Stimulated activated CD4-positive, alpha-beta T cell treated with anti-CD3 and anti-CD28 coated beads, Interleukin-4, amount 100 ng/mL, for 4 hours (primary cell): ENCODE results near the gene CNN2.

Experiments used
- DNase-seq, 2 experiments: peaks; one replicate each; pipeline ENCODE4 v3.0.0-alpha.2; 2020

The CNN2 gene

GRCh38 chr19:1032264-1032867, 6.0 kb downstream of the CNN2 start:
- DNase-seq = no peak

- DNase-seq = no peak
Observed at GRCh38 chr19:1035998-1036621, 9.7 kb downstream of the CNN2 start.

GRCh38 chr19:1037621-1038064, 11.2 kb downstream of the CNN2 start:
- no peak for DNase-seq

- no peak for DNase-seq
Observed at GRCh38 chr19:1038978-1039645, 12.7 kb downstream of the CNN2 start.

- DNase-seq = peak; percentile 99 to 100
Observed at GRCh38 chr19:1039646-1040475, 13.5 kb downstream of the CNN2 start, which contains the start of gene ABCA7. ABCA7 (plus strand) TSS chr19:1040107; CDS start chr19:1041362, 1,255 bp downstream.

- DNase-seq = peak; percentile 86 to 91
Observed at GRCh38 chr19:1040476-1041271, 14.3 kb downstream of the CNN2 start.

GRCh38 chr19:1041272-1041834, 14.9 kb downstream of the CNN2 start:
- no peak for DNase-seq

- no peak for DNase-seq
Observed at GRCh38 chr19:1041835-1042685, 15.7 kb downstream of the CNN2 start.

GRCh38 chr19:1042689-1043511, 16.5 kb downstream of the CNN2 start:
- no peak for DNase-seq

- no peak for DNase-seq
Observed at GRCh38 chr19:1045247-1045603, 18.8 kb downstream of the CNN2 start.

- no peak for DNase-seq
Observed at GRCh38 chr19:1046117-1046626, 19.8 kb downstream of the CNN2 start.

GRCh38 chr19:1046836-1047695, 20.7 kb downstream of the CNN2 start:
- DNase-seq = no peak

GRCh38 chr19:1047696-1048147, 21.3 kb downstream of the CNN2 start:
- DNase-seq = no peak

GRCh38 chr19:1049106-1049505, 22.7 kb downstream of the CNN2 start:
- no peak for DNase-seq

GRCh38 chr19:1049800-1050199, 23.4 kb downstream of the CNN2 start:
- no peak for DNase-seq

GRCh38 chr19:1050989-1051788, 24.8 kb downstream of the CNN2 start:
- no peak for DNase-seq

- DNase-seq = no peak
Observed at GRCh38 chr19:1051791-1052190, 25.4 kb downstream of the CNN2 start.
